Measurements from ENCODE around the gene GRIK1.

DNA sequence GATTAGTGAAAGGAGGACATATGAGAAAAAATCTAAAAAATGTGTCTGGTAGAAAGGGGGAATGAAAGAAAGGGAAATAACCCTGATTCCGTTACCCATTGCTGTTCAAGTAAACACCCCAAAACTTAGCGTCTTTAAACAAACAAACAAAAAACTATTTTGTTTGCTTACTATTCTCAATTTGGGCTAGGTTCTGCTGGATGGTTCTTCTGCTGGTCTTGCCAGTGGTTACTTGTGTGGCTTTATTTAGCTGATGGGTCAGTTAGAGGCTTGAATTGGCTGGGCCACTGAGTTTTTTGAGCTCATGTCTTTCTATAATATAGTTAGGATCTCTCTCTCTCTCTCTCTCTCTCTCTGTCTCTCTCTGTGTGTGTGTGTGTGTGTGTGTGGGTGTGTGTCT is 112.1 kb downstream of the GRIK1 start:
- TF ChIP-seq, protein P1, sequence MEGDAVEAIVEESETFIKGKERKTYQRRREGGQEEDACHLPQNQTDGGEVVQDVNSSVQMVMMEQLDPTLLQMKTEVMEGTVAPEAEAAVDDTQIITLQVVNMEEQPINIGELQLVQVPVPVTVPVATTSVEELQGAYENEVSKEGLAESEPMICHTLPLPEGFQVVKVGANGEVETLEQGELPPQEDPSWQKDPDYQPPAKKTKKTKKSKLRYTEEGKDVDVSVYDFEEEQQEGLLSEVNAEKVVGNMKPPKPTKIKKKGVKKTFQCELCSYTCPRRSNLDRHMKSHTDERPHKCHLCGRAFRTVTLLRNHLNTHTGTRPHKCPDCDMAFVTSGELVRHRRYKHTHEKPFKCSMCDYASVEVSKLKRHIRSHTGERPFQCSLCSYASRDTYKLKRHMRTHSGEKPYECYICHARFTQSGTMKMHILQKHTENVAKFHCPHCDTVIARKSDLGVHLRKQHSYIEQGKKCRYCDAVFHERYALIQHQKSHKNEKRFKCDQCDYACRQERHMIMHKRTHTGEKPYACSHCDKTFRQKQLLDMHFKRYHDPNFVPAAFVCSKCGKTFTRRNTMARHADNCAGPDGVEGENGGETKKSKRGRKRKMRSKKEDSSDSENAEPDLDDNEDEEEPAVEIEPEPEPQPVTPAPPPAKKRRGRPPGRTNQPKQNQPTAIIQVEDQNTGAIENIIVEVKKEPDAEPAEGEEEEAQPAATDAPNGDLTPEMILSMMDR (conservative IDR thresholded peaks at IDR 0.05), result no peak
- no peak for TF ChIP-seq ZFX (IDR thresholded peaks at IDR 0.05)

All from C4-2B (cell line).